Measurements from ENCODE around the gene EFCC1. TPM values are rescaled to one million over a fixed set of nuclear protein-coding genes. Genes with fewer than 3 reads are reported as not detected.

EFCC1 gene
- total RNA-seq, 2 experiments from 2014 or later: 0.16 to 0.38 TPM

- DNase-seq (no peak), ATAC-seq (no peak)
- TF ChIP-seq, protein P1, sequence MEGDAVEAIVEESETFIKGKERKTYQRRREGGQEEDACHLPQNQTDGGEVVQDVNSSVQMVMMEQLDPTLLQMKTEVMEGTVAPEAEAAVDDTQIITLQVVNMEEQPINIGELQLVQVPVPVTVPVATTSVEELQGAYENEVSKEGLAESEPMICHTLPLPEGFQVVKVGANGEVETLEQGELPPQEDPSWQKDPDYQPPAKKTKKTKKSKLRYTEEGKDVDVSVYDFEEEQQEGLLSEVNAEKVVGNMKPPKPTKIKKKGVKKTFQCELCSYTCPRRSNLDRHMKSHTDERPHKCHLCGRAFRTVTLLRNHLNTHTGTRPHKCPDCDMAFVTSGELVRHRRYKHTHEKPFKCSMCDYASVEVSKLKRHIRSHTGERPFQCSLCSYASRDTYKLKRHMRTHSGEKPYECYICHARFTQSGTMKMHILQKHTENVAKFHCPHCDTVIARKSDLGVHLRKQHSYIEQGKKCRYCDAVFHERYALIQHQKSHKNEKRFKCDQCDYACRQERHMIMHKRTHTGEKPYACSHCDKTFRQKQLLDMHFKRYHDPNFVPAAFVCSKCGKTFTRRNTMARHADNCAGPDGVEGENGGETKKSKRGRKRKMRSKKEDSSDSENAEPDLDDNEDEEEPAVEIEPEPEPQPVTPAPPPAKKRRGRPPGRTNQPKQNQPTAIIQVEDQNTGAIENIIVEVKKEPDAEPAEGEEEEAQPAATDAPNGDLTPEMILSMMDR (IDR thresholded peaks at IDR 0.05): no peak
- Mint-ChIP-seq H3K27me3 (peaks cover 10% of the 10 kb centered on the region), H3K9me3 (no peaks in the 10 kb centered on the region), H3K4me3 (no peak overlapping the region), H3K4me1 (ENCODE audit: low read depth) (peaks cover 10% of the 10 kb centered on the region), H3K27ac (no peak overlapping the region), H3K36me3 (ENCODE audit: low read depth) (no peaks in the 10 kb centered on the region)
- ChIA-PET CTCF (interaction anchor here (0.7 to 4.3 kb wide), 5 partner anchors 12 to 204 kb away, joined by 3 to 36 read pairs (median 9); no protein-coding TSS in a partner anchor), POLR2A (interaction anchor here (1.4 to 1.5 kb wide), 2 partner anchors 11 to 14 kb away, joined by 3 to 8 read pairs; no protein-coding TSS in a partner anchor)
- intact Hi-C loops (cut with micrococcal nuclease): no loop called here
Observed at GRCh38 chr3:129040579-129041300, 39.6 kb downstream of the EFCC1 start.

GRCh38 chr3:129045675-129046036 lies 44.6 kb downstream of the EFCC1 start:
- Mint-ChIP-seq H3K4me1 (ENCODE audit: low read depth) (peaks cover 2% of the 10 kb centered on the region), H3K27ac (no peak overlapping the region), H3K4me3 (peak overlapping the region; percentile 34), H3K27me3 (peaks cover 6% of the 10 kb centered on the region), H3K9me3 (peaks cover 5% of the 10 kb centered on the region), H3K36me3 (ENCODE audit: low read depth) (no peaks in the 10 kb centered on the region)
- TF ChIP-seq, protein P1 (IDR thresholded peaks at IDR 0.05): no peak
- DNase-seq (peak; percentile 56), ATAC-seq (peak; percentile 90)
- ChIA-PET POLR2A (interaction anchor here (1.5 kb wide), 1 partner anchor 9 kb away, joined by 3 read pairs; no protein-coding TSS in a partner anchor), CTCF (interaction anchor here (1.1 to 1.9 kb wide), 3 partner anchors 9 to 14 kb away, joined by 3 to 11 read pairs (median 6); no protein-coding TSS in a partner anchor)
- intact Hi-C loops (cut with micrococcal nuclease): no loop called here

DNA sequence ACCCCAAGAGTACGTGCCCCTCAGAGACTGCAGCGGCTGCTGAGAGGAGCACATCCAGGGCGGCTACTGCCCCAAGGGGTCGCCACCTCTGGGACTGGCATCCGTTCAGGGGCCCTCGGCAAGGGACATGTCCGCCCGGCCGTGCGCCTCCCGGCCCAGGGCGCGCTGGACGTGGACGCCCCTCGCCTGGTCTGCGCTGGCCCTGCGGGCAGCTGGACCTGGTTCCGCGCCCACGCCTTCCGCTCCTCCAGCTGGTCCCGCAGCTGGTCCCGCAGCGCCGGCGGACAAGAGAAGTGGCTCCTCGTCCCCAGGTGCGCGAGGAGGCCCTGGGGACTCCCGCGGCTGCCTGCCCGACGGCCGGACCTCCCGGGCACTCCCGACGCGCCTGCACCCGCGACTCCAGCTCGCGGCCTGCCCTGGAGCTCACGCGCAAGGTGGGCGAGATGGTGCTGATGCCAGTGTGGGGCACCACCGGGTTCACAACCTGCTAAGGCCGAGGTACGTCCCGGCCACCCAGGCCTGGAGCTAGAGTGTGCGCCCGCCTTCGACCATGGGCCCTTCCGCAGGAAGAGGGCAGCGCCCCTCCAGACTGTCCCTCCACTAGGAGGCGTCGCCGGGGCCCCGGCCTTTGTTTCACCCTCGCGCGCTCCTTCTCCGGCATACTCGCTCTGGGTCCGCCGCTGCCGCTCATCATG lies 45.1 kb downstream of the EFCC1 start:
- Mint-ChIP-seq H3K27me3 (peaks cover 6% of the 10 kb centered on the region), H3K36me3 (ENCODE audit: low read depth) (no peaks in the 10 kb centered on the region), H3K9me3 (peaks cover 5% of the 10 kb centered on the region), H3K4me1 (ENCODE audit: low read depth) (peaks cover 2% of the 10 kb centered on the region), H3K4me3 (no peak overlapping the region), H3K27ac (no peak overlapping the region)
- intact Hi-C loops (cut with micrococcal nuclease): no loop called here
- CTCF ChIA-PET: interaction anchor here (0.8 to 1.9 kb wide), 5 partner anchors 9 to 199 kb away, joined by 3 to 11 read pairs (median 6); no protein-coding TSS in a partner anchor
- peak; percentile 68 for ATAC-seq
- TF ChIP-seq, protein P1 (IDR thresholded peaks at IDR 0.05): peak; percentile 29
- POLR2A ChIA-PET: interaction anchor here (0.5 to 1.5 kb wide), 2 partner anchors 10 to 30 kb away, joined by 3 read pairs; no protein-coding TSS in a partner anchor
- DNase-seq: no peak

DNA sequence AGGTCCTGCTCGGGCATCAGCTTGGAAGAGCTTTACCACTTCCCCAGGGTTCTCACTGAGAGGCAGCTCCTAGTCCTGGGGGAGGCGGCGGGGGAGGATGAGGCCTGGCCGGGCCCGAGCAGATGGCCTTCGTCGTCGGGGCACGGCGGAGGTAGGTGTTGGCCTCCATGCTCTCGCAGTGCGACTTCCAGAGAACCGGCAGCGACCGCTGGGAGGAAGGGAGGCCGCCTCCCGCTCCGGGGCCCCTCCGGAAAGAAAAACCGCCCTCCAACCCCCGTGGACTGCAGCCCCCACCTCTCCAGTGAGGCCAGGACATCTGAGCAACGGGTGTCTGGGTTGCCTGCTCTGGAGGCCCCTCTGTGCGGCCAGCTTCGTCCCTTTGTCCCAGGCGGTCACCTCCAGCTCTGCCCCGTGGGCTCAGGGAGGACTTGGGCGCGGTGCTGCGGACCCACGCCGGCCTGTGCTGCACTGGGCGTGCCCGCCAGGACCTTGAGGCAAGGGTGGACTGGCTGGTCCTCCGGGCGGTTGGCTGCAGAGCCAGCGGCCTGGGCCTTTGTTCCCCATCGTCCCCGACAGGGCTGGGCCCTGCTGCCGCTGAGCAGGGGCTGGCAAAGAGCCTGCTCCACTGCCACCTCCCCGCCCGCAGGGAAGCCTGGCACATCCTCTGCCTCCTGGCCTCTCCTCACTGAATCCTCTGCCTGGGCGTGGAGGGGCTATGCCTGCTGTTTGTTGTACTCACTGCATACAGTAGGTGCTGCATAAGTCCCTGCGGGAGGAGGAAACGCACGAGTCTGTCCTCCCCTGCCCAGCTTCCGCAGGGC lies 45.8 kb downstream of the EFCC1 start:
- POLR2A ChIA-PET: interaction anchor here (0.5 to 1.5 kb wide), 2 partner anchors 10 to 31 kb away, joined by 3 read pairs; no protein-coding TSS in a partner anchor
- peaks cover 6% of the 10 kb centered on the region for H3K27me3 Mint-ChIP-seq
- H3K36me3 Mint-ChIP-seq (ENCODE audit: low read depth): no peaks in the 10 kb centered on the region
- intact Hi-C loops (cut with micrococcal nuclease): no loop called here
- TF ChIP-seq, protein P1 (IDR thresholded peaks at IDR 0.05): no peak
- H3K4me1 Mint-ChIP-seq (ENCODE audit: low read depth): peaks cover 2% of the 10 kb centered on the region
- ATAC-seq (no peak), DNase-seq (no peak)
- H3K4me3 Mint-ChIP-seq: no peak overlapping the region
- H3K9me3 Mint-ChIP-seq: peaks cover 5% of the 10 kb centered on the region
- CTCF ChIA-PET: interaction anchor here (0.8 to 1.9 kb wide), 7 partner anchors 9 to 199 kb away, joined by 3 to 11 read pairs (median 3); no protein-coding TSS in a partner anchor
- no peak overlapping the region for H3K27ac Mint-ChIP-seq

Measured in activated CD8-positive, alpha-beta T cell treated with anti-CD3 and anti-CD28 coated beads for 36 hours (primary cell).